A204.1 (cell line): Measurements from ENCODE around the gene PKDCC.

ENCODE experiments used
- FAIRE-seq: peaks from 2 replicates; lab custom pipeline; 2012; peaks lifted over from hg19 to GRCh38; lab: Jason Lieb, UNC

The PKDCC gene, protein sequence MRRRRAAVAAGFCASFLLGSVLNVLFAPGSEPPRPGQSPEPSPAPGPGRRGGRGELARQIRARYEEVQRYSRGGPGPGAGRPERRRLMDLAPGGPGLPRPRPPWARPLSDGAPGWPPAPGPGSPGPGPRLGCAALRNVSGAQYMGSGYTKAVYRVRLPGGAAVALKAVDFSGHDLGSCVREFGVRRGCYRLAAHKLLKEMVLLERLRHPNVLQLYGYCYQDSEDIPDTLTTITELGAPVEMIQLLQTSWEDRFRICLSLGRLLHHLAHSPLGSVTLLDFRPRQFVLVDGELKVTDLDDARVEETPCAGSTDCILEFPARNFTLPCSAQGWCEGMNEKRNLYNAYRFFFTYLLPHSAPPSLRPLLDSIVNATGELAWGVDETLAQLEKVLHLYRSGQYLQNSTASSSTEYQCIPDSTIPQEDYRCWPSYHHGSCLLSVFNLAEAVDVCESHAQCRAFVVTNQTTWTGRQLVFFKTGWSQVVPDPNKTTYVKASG

DNA sequence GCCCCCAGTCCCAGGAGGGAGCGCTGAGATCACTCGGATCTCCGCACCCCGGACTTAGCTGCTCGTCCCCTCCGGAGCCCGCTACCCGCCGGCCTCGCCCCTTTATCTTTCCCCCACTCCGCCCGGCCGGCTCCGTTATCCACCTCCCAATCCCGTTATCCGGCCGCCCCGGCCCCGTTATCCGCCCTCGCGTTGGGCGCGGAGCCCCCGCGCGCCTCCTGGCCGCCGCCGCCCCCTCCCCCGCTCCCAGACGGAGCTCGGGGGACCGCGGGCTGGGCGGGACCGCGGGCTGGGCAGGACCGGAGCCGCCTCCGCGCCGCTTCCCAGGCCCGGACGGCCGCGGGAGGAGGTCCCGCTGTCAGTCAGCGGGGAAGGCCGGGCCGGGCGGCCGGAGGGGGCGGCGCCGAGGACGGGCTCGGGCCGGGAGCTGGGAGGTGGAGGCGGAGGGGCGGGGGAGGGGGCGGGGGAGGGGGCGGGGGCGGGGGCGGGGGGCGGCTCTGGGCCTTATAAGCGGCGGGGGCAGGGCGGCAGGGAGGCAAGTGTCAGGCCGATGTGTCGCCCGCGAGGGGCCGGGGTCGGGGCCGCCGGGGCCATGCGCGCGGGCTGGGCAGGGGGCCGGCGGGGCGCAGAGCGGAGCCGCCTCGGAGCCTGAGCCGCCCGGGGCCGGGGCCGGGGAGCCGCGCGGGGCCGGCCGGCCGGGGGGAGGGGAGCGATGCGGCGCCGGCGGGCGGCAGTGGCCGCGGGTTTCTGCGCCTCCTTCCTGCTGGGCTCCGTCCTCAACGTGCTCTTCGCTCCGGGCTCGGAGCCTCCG is at the start of gene PKDCC:
TSS of gene PKDCC (plus strand) at position 534 of the 811 bp plus-strand sequence. CDS start at position 713, 179 bp downstream.
- FAIRE-seq = no peak

DNA sequence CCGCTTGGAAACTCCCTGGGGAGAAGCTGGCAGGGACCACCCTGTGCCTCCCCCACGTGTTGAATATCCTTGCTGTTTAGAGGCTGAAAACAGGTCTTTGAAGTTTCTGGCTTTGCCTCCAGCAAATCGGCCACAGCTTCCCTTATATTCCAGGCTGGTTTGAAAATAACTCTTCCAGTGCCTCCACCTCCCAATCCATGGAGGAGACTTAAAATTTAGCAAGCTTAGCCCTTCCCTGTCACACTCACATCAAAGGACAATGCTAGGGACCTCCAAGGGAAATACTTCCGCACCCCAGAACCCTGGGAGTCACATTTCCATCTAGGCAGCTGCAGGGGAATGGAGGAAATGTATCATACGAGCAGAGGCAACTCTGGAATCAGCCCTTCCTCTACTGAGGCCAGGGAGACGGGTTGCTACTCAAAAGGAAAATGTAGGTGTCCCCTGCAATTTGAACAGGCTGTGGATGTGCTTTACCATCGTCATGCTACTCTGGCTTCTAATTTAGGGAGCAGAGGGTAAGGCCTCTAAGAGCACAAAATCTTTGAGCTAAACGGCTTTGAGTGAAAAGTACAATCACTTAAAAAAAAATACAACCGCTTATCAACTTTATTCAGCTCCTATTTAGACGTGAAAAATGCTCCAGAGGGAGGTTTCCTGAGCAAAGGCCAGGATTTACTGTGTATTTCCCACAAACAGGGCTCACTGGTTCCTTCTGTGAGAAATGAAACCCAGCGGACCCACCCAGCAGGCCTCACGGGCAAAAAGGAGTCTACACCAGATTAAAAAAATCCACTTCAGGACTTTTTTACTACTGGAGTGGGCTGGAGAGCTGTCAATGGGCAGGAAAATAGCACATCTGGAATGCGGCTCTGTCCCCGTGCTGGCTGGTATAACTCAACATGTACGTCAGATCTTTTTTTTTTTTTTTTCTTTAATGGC is 49.4 kb upstream of the PKDCC start:
- no peak for FAIRE-seq

DNA sequence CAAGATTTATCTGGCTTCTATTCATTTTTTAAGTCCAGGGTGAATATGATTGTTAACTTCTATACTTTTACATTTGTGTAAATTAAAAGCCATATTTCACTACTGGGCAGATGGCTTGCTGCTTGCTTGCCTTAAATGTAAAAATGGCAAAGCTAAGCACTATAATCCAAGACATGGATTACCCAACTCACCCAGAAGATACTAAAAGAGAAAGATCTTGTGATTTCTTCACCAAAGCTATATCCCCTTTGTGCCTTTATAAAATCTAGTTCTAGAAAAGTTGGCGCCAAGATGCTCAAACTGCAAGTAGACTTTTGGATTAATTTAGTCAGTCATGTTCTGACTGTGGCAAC is 48.7 kb upstream of the PKDCC start:
- no peak for FAIRE-seq

DNA sequence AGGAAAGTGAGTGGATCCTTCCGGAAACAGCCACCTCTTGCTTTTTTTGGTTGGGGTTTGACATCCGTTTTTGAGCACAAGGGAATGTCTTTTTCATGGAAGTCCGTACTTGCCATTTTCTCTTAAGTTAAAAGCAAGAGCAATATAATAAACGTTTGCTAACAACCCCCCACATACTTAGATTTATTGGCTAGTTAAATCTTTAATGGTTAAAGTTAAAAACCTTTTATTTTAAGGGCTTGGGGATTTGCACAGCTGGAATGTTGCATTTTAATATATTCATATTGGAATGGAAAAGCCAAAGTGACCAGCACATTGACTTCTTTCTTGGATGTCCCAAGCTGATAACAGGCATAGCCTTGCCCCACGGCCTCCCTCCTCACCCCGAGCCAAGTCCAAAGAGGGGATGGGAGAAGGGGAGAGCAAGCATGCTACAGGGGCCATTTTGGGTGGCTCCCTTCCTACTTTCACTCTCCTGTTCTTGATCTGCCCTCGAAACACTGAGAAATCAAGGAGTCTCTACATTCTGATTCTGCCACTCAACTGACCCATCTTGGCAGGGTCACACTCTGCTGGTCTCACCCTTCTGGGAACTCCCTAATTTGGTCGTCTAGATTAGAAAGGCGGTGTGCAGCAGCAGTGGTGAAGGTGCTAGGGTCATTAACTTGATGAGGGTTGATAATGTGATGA is 48.1 kb upstream of the PKDCC start:
- no peak for FAIRE-seq

DNA sequence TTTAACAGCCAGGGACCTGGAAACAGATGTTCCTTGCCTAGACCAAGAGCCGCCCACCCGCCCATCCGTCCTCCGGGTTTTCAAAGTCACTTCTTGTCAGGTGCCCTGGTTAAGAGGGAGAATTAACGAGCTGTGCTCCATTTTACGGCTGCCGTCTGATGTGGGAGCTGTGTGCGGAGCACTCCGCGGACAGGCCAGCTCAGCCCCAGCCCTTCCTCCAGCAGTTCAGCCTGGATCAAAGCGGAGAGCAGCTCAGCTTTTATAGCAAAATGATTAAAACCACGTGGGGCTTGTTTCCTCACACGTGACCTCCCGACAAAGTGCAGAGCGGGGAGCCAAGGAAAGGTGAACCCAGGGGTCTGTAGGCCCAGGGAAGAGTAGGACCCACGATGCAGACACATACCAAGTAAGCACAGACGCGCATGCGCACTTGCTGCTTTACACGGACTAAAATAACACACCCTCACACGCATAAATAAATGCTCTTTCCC is 46.1 kb upstream of the PKDCC start:
- FAIRE-seq = no peak

DNA sequence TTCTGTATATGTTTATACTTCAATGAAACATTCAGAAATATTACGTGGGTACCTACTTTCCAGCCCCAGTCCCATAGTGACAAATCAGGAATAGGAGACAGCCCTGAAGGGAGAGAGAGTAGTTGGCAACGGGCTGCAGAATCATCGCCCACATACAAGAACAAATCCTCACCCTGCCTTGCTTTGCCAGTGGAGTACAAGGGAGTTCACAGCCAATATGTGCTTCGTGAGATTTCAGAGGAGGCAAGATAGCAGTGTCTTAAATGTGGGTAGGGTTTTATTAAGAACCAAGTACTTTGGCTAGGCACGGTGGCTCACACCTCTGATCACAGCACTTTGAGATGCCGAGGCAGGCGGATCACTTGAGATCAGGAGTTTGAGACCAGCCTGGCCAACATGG is 40.3 kb upstream of the PKDCC start:
- FAIRE-seq = no peak

DNA sequence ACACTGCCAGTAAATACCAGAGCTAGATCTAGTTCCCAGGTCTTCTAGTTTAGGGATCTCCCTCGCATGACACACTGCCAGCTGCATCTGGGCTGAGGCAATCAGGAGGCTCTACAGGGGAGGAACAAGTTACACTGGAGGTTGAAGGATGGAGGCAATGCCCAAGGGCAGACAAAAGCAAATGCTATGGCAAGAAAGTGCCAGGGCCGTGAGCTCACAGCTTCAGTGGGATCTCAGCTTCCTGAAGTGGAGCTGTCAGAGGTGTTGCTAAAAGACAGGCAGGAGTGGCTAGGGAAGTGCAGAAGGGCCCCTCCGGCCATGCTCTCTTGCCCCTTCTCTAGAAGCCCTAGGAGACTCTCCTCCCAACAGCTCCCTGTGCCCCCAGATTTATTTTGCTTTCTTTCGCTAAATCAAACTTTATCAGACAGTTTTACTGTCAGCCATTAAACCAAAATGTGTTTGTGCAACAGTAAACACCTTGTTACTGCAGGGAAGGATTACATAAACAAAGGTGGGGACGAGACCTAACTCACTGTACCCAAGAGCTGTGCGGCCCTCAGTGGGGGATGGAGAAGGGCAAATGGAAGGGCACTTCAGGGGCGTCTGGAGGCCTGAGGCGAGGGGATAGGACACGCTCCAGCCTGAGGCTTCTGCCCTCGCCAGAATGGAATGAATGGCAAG is 39.4 kb upstream of the PKDCC start:
- no peak for FAIRE-seq

DNA sequence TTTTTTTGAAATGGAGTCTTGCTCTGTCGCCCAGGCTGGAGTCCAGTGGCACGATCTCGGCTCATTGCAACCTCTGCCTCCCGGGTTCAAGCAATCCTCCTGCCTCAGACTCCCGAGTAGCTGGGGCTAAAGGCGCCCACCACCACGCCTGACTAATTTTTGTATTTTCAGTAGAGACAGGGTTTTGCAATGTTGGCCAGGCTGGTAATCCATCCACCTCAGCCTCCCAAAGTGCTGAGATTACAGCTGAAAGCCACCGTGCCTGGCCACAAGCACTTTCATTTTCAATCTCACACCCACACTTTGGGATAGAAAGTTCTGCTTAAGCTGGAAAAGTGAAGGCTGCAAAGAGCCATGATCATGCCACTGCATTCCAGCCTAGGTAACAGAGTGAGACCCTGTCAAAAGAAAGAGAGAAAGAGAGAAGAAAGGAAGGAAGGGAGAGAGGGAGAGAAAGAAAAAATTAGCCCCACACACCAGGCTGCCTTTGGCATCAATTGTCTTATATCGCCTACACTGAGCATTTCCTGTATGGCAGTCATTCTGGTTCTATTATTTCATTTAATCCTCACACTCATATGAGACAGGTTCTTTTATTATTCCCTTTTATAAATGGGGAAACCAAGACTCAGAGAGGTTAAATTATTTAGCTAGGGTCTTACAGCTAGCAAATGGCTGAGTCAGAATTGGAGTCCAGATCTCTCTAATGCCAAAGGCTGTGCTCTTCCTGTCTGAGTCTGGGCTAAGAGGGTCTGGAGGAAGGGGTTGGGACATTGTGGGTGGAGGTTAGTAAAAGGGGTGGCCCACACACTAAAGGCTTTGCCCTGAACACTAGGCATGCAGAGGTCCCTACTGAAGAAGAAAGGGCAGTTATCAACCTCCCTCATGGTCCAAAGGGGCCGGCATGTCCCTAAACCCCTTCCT is 37.9 kb upstream of the PKDCC start:
- FAIRE-seq = no peak

DNA sequence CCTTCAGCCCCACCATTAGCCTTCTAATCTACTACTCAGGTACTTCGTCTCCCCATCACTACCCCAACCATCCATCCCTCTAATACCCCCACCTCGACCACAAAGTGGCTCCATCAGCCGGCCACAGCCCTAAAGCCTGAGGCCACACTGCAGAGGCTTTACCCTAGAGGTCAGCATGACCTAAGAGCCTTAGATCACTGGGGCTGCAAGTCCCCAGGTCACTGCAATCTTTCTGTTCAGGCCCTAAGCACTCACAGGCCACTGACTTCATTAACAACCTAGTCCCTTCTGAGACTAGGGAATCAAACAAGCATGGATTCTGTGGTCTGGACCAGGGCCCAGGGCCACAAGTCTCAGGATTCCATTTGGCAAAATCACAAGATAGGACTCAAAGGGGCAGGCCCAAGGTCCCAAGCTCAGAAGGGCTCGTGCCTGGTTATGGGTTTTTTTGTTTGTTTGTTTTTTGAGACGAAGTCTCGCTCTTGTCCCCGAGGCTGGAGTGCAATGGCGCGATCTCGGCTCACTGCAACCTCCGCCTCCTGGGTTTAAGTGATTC is 37.0 kb upstream of the PKDCC start:
- no peak for FAIRE-seq

DNA sequence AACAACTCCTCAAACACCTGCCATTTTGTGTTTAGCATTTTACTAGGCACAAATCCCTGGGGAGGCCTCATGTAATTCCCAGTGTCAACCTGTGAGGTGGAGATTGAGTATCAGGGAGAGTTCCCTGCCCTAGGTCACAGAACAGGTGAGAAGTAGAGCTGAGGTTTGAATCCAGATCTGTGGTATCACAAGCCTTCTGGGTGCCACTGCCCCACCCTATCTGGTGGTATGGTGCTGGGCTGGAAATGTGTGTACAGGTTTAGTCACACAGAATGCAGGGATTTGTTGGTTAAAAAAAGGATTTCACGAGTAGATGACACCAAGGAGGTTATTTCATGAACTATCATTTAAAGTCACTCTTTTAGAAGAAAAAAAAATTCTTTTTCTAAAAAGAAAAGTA is 35.7 kb upstream of the PKDCC start:
- FAIRE-seq = no peak

DNA sequence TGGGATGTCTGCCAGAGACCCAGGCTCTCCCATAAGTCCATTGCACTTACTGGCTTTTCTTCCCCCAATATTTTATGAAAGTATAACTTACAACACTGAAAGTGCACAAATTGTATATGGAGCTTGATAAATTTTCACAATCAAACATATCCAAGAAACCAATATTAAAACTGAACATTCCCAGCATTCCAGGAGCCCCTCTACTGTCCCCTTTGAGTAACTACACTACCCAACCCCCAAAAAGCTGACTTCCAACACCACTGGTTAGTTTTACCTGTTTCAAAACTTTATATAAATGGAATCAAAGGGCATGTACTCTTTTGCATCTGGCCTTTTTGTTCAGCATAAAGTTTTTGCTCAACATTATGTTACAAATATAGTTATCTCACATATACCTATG is 35.2 kb upstream of the PKDCC start:
- no peak for FAIRE-seq

DNA sequence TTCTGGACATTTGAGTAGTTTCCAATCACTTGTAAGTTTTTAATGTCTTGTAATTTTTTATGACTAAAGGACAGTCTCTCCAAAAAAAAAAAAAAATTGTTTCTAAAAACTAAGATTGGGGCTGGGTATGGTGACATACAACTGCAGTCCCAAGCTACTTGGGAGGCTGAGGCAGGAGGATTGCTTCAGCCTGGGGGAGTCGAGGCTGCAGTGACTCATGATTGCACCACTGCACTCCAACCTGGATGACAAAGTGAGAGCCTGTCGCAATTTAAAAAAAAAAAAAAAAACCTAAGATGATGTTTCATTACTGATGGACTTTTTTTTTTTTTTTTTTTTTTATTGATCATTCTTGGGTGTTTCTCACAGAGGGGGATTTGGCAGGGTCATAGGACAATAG is 34.4 kb upstream of the PKDCC start:
- no peak for FAIRE-seq

DNA sequence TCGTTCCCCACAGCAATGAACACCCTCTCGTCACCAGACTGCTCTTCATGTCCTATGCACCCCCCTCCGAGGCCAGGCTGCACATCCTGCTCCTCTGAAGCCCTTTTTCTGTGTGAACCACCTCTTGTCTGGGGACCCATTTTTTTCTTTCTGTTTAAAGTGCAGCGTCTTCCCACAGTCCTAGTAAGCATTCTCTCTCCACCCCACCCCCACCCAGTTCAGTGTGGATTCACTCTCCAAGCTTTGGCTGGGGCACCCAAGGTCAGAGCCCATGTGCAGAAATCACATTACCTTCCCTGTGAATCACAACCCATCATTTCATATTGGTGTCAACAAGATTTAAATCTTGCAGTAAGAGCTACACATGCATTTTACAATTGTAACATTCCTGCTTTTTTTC is 26.4 kb upstream of the PKDCC start:
- FAIRE-seq = no peak

DNA sequence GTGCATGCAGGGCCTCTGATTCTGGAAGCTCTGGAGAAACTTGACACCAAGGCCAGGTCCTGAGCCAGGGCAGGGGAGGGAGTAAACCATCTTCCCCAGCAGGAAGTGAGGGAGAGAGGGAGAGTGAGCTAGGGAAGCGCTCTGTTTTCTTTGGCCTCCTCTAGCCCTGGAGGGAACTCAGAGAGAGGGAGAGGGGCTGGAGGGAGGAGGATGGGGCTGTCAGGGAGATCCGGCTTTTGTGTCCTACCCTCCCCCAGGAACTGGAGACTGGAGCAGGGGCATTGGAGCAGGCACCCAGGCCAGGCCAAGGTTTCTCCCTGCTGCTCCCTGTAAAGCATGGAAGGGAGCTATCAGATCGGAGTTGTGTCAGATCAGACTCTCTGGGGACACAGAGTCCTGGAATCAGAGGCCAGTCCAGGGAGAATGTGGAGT is 22.7 kb upstream of the PKDCC start:
- no peak for FAIRE-seq

DNA sequence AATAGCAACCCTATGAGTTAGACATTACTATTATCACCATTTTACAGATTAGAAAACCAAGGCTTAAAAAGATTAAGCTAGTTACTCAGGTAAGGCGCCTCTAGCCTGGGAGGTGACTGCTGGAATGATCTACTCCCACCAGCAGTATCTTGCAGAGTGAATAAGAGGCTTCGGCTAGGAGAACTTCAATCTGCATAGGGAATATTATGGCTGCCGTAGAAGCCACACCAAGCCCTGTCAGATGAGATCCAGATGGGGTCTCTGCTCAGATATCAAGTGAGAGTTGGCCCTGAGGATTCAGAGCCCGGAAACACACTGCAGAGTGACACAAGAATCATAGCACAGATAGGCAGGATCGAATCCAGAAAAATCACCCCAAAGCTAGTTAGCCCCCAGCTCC is 21.5 kb upstream of the PKDCC start:
- FAIRE-seq = no peak

DNA sequence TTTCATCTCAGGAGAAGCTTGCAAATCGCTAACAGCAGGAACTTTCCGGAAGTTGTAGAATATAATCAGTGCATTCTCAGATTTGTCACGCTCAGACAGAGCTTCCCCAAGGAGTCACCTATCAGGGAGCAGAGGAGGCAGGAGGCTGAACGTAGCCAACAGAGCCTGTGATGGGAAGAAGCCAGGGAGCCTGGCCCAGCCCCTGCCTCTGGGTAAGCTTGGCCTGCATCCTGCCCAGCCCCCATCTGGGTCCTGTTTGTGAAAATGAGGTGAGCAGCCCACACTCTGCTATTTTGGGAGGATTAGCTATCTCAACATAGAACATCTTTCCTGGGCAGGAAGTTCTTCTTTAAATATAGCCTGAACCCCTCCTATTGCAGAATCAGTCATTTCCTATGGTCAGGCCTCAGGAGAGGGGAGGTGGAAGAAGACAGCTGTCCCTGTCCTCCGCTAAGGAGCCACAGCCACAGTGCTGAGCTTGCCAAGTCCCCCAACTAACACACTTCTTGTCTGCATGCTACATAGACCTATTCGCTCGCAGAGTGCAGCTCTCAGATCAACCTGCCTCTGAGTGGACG is 19.2 kb upstream of the PKDCC start:
- FAIRE-seq = no peak

DNA sequence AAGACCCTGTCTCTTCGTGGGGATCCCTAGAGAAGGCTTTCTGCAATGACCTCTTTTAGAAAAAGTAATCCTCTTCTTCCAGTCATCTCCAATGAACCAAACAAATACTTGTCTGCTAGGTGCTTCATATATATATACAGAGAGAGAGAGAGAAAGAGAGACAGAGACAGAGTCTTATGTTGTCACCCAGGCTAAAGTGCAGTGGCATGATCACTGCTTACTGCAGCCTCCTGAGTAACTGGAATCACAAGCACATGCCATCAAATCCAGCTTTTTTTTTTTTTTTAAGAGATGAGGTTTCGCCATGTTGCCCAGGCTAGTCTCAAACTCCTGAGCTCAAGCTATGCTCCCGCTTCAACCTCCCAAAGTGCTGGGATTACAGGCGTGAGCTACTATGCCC is 18.6 kb upstream of the PKDCC start:
- no peak for FAIRE-seq

DNA sequence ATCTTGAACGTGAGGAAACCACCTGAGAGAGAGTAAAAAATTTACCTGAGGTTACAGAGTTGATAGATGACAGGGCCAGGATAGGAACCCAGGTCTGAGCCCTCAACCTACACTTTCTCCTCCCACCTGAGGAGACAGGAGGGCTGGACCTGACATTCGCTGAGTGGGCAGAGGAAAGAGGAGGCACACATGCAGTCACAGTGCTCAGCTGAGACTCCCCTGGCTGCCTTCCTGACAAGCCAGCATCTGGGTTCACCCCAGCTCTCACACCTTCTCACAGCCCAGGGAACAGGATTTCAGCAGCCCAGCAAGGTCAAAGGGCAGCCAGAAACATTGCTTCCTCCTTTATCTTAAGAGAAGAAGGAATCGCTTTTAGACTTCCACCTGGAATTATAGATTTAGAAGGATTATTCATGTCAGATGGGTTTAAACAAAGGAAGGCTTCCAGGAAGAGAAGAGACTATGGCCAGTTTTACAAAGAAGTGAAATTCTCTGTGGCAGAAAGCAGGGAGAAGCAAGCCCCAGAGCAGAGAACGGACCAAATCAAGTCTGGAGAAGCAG is 18.1 kb upstream of the PKDCC start:
- FAIRE-seq = no peak
